Activated CD4-positive, alpha-beta T cell treated with anti-CD3 and anti-CD28 coated beads for 36 hours (primary cell): ENCODE measurements around the gene RETN. TPM values are rescaled to one million over a fixed set of nuclear protein-coding genes. Genes with fewer than 3 reads are reported as not detected.
A peak's percentile ranks its signal among the peaks of the same experiment; 100 is the strongest.
"Not testable (repeated sequence)": the region's sequence is repeated elsewhere in the genome, so short reads cannot be mapped to it uniquely, and the experiment has no call there.

Experiments used
- ATAC-seq: fragments of 200-7000 bp; cut with Tn5 transposase; one replicate; pipeline ENCODE4 v1.10.0; 2021; ENCODE audit warnings: mild to moderate bottlenecking, moderate library complexity
- CTCF ChIA-PET: fragments of 350-600 bp; sonication (Branson Sonifier 250); formaldehyde crosslinking; loops from one replicate; lab custom pipeline; 2021; ENCODE audit warnings: antibody characterized with exemption; lab: Charles Lee
- POLR2A ChIA-PET: fragments of 350-600 bp; sonication (Branson Sonifier 250); formaldehyde crosslinking; loops from one replicate; lab custom pipeline; 2021; ENCODE audit warnings: antibody characterized with exemption, inconsistent platforms; lab: Charles Lee
- DNase-seq: peaks from one replicate; pipeline ENCODE4 v3.0.0-alpha.2; 2020
- H3K27ac Mint-ChIP-seq: one replicate; pipeline ENCODE4 v1.8.0; 2021; ENCODE audit warnings: mixed read lengths
- H3K27me3 Mint-ChIP-seq: one replicate; pipeline ENCODE4 v1.8.0; 2021; ENCODE audit warnings: mixed read lengths
- H3K36me3 Mint-ChIP-seq: one replicate; pipeline ENCODE4 v1.8.0; 2021; ENCODE audit warnings: low read depth, mixed read lengths
- H3K4me1 Mint-ChIP-seq: one replicate; pipeline ENCODE4 v1.8.0; 2021; ENCODE audit warnings: mixed read lengths
- H3K4me3 Mint-ChIP-seq: one replicate; pipeline ENCODE4 v1.8.0; 2021; ENCODE audit warnings: mild to moderate bottlenecking, moderate library complexity, mixed read lengths
- H3K9me3 Mint-ChIP-seq: one replicate; pipeline ENCODE4 v1.8.0; 2021; ENCODE audit warnings: low read depth, mixed read lengths
- intact Hi-C, 2 experiments: fragments of 100-400 bp; cut with DNase I in 1 of 2; cut with micrococcal nuclease in 1 of 2; formaldehyde crosslinking; loops; one replicate each; pipeline versions ENCODE4 v1.14.2 to v1.15.1; 2022 to 2024; cut with DNase I, micrococcal nuclease
- total RNA-seq, 2 experiments: library from RNA; stranded (reverse); gene quantifications; one replicate each; pipeline ENCODE4 v1.2.3, GENCODE V29; 2021

The RETN gene
- total RNA-seq, 2 experiments from 2014 or later, result not detected

- no peak for DNase-seq
- Mint-ChIP-seq H3K4me1 (peaks cover 22% of the 10 kb centered on the region), H3K27me3 (no peaks in the 10 kb centered on the region), H3K36me3 (peaks cover 15% of the 10 kb centered on the region), H3K27ac (no peak overlapping the region), H3K9me3 (peaks cover 7% of the 10 kb centered on the region), H3K4me3 (no peak overlapping the region)
- CTCF ChIA-PET, result no interaction called here
- POLR2A ChIA-PET, result interaction anchor here (0.8 kb wide), 1 partner anchor 10 kb away, joined by 3 read pairs; the partner anchor contains the start of genes PET100 and XAB2
- intact Hi-C loops, result no loop called here
- ATAC-seq, result no peak
Measured at GRCh38 chr19:7639863-7640348, 28.9 kb upstream of the RETN start.

- Mint-ChIP-seq H3K36me3 (peaks cover 16% of the 10 kb centered on the region), H3K4me3 (no peak overlapping the region), H3K4me1 (peaks cover 20% of the 10 kb centered on the region), H3K27me3 (no peaks in the 10 kb centered on the region), H3K9me3 (peaks cover 7% of the 10 kb centered on the region), H3K27ac (no peak overlapping the region)
- DNase-seq (no peak), ATAC-seq (no peak)
- ChIA-PET CTCF (interaction anchor here (0.7 to 1.6 kb wide), 2 partner anchors 40 to 319 kb away, joined by 3 read pairs; partner anchors contain the start of gene TRAPPC5), POLR2A (no interaction called here)
- intact Hi-C loops, result no loop called here
Measured at GRCh38 chr19:7640803-7641202, 28.0 kb upstream of the RETN start.

- intact Hi-C loops, result no loop called here
- POLR2A ChIA-PET, result no interaction called here
- H3K4me1 Mint-ChIP-seq, result peaks cover 16% of the 10 kb centered on the region
- CTCF ChIA-PET, result interaction anchor here (0.6 to 1.6 kb wide), 3 partner anchors 39 to 319 kb away, joined by 3 read pairs; partner anchors contain the start of gene TRAPPC5
- H3K36me3 Mint-ChIP-seq, result peaks cover 16% of the 10 kb centered on the region
- no peaks in the 10 kb centered on the region for H3K27me3 Mint-ChIP-seq
- H3K27ac Mint-ChIP-seq, result no peak overlapping the region
- no peak for DNase-seq
- H3K4me3 Mint-ChIP-seq, result no peak overlapping the region
- no peak for ATAC-seq
- H3K9me3 Mint-ChIP-seq, result peaks cover 7% of the 10 kb centered on the region
Measured at GRCh38 chr19:7641290-7642276, 27.3 kb upstream of the RETN start.

GRCh38 chr19:7642295-7643030 is 26.4 kb upstream of the RETN start:
- Mint-ChIP-seq H3K36me3 (peaks cover 16% of the 10 kb centered on the region), H3K27me3 (no peaks in the 10 kb centered on the region), H3K4me1 (peaks cover 14% of the 10 kb centered on the region), H3K4me3 (no peak overlapping the region), H3K9me3 (peaks cover 7% of the 10 kb centered on the region), H3K27ac (no peak overlapping the region)
- ChIA-PET CTCF (interaction anchor here (0.7 to 1.6 kb wide), 2 partner anchors 38 kb away, joined by 3 read pairs; partner anchors contain the start of gene TRAPPC5), POLR2A (interaction anchor here (0.6 kb wide), 1 partner anchor 138 kb away, joined by 6 read pairs; no protein-coding TSS in a partner anchor)
- intact Hi-C loops, result no loop called here
- DNase-seq (no peak), ATAC-seq (no peak)

GRCh38 chr19:7643031-7643415 is 25.8 kb upstream of the RETN start:
- H3K4me1 Mint-ChIP-seq, result peaks cover 10% of the 10 kb centered on the region
- no peak overlapping the region for H3K27ac Mint-ChIP-seq
- no peaks in the 10 kb centered on the region for H3K27me3 Mint-ChIP-seq
- no peak overlapping the region for H3K4me3 Mint-ChIP-seq
- peaks cover 16% of the 10 kb centered on the region for H3K36me3 Mint-ChIP-seq
- no peak for ATAC-seq
- intact Hi-C loops, result no loop called here
- no peak for DNase-seq
- ChIA-PET POLR2A (interaction anchor here (0.6 kb wide), 1 partner anchor 138 kb away, joined by 6 read pairs; no protein-coding TSS in a partner anchor), CTCF (interaction anchor here (0.7 kb wide), 1 partner anchor 38 kb away, joined by 3 read pairs; the partner anchor contains the start of gene TRAPPC5)
- H3K9me3 Mint-ChIP-seq, result peaks cover 7% of the 10 kb centered on the region

GRCh38 chr19:7643629-7644549 is 25.0 kb upstream of the RETN start:
- H3K27me3 Mint-ChIP-seq, H3K4me1 Mint-ChIP-seq, H3K9me3 Mint-ChIP-seq, H3K4me3 Mint-ChIP-seq, H3K27ac Mint-ChIP-seq, intact Hi-C loops: not testable (repeated sequence)
- DNase-seq, result peak; percentile 62
- POLR2A ChIA-PET, result interaction anchor here (0.9 kb wide), 1 partner anchor 187 kb away, joined by 3 read pairs; no protein-coding TSS in a partner anchor
- ATAC-seq, result peak; percentile 50
- CTCF ChIA-PET, result interaction anchor here (0.6 kb wide), 1 partner anchor 10 kb away, joined by 3 read pairs; no protein-coding TSS in a partner anchor
- H3K36me3 Mint-ChIP-seq, result peaks cover 14% of the 10 kb centered on the region

- DNase-seq (no peak), ATAC-seq (no peak)
- intact Hi-C loops, result no loop called here
- CTCF ChIA-PET, result no interaction called here
- H3K27me3 Mint-ChIP-seq, result no peaks in the 10 kb centered on the region
- H3K36me3 Mint-ChIP-seq, result peaks cover 13% of the 10 kb centered on the region
- no peak overlapping the region for H3K4me3 Mint-ChIP-seq
- POLR2A ChIA-PET, result interaction anchor here (0.9 kb wide), 1 partner anchor 187 kb away, joined by 3 read pairs; no protein-coding TSS in a partner anchor
- H3K4me1 Mint-ChIP-seq, result peaks cover 4% of the 10 kb centered on the region
- H3K9me3 Mint-ChIP-seq, result peaks cover 7% of the 10 kb centered on the region
- no peak overlapping the region for H3K27ac Mint-ChIP-seq
Measured at GRCh38 chr19:7644550-7644877, 24.3 kb upstream of the RETN start.

GRCh38 chr19:7645163-7645562 is 23.7 kb upstream of the RETN start:
- POLR2A ChIA-PET, result interaction anchor here (0.9 kb wide), 1 partner anchor 186 kb away, joined by 3 read pairs; no protein-coding TSS in a partner anchor
- intact Hi-C loops, result no loop called here
- ATAC-seq (no peak), DNase-seq (no peak)
- no peak overlapping the region for H3K27ac Mint-ChIP-seq
- H3K4me1 Mint-ChIP-seq, result no peaks in the 10 kb centered on the region
- peaks cover 6% of the 10 kb centered on the region for H3K36me3 Mint-ChIP-seq
- no peaks in the 10 kb centered on the region for H3K27me3 Mint-ChIP-seq
- CTCF ChIA-PET, result interaction anchor here (0.6 kb wide), 1 partner anchor 339 kb away, joined by 4 read pairs; no protein-coding TSS in a partner anchor
- no peak overlapping the region for H3K4me3 Mint-ChIP-seq
- H3K9me3 Mint-ChIP-seq, result peaks cover 2% of the 10 kb centered on the region

GRCh38 chr19:7645656-7646425 is 23.0 kb upstream of the RETN start:
- ChIA-PET POLR2A (no interaction called here), CTCF (interaction anchor here (0.6 kb wide), 1 partner anchor 339 kb away, joined by 4 read pairs; no protein-coding TSS in a partner anchor)
- no peaks in the 10 kb centered on the region for H3K4me1 Mint-ChIP-seq
- no peak overlapping the region for H3K27ac Mint-ChIP-seq
- no peaks in the 10 kb centered on the region for H3K27me3 Mint-ChIP-seq
- no peak overlapping the region for H3K4me3 Mint-ChIP-seq
- intact Hi-C loops, result no loop called here
- no peaks in the 10 kb centered on the region for H3K9me3 Mint-ChIP-seq
- H3K36me3 Mint-ChIP-seq, result peaks cover 4% of the 10 kb centered on the region
- ATAC-seq (no peak), DNase-seq (no peak)

GRCh38 chr19:7646426-7646700 is 22.5 kb upstream of the RETN start:
- Mint-ChIP-seq H3K36me3 (peaks cover 4% of the 10 kb centered on the region), H3K4me3 (no peak overlapping the region), H3K4me1 (no peaks in the 10 kb centered on the region), H3K27me3 (no peaks in the 10 kb centered on the region), H3K27ac (no peak overlapping the region), H3K9me3 (no peaks in the 10 kb centered on the region)
- CTCF ChIA-PET, result no interaction called here
- intact Hi-C loops, result no loop called here
- no peak for DNase-seq
- no peak for ATAC-seq
- POLR2A ChIA-PET, result no interaction called here
